PC-9 (cell line): ENCODE results near the gene DPEP2. TPM values are rescaled to one million over a fixed set of nuclear protein-coding genes. Genes with fewer than 3 reads are reported as not detected.

Experiments
- BruUV-seq: library from RNA; stranded (reverse); fragments of 400-500 nt; replicated peaks from 2 replicates; lab custom pipeline; 2021; lab: Mats Ljungman, UMichigan
- CTCF ChIA-PET: fragments of 300-600 bp; sonication (Branson Sonifier 250); formaldehyde crosslinking; loops from one replicate; lab custom pipeline; 2022; ENCODE audit warnings: antibody characterized with exemption; lab: Charles Lee
- POLR2A ChIA-PET: fragments of 300-600 bp; sonication (Branson Sonifier 250); formaldehyde crosslinking; loops from one replicate; lab custom pipeline; 2022; ENCODE audit warnings: antibody characterized with exemption; ENCODE audit not compliant: unreplicated experiment; lab: Charles Lee
- DNase-seq, 2 experiments: peaks; one replicate each; pipeline versions ENCODE4 v3.0.0 to v3.0.0-alpha.2; 2015 to 2022; ENCODE audit warnings: mixed read lengths in 1 of 2
- H2AFZ ChIP-seq: fragments of 200-600 bp; sonication (generic); 2 replicates; pipeline ENCODE4 v1.8.1; 2017; ENCODE audit warnings: antibody characterized with exemption
- H3F3A ChIP-seq: fragments of 200-600 bp; sonication (generic); 2 replicates; pipeline ENCODE4 v1.8.1; 2017; ENCODE audit warnings: antibody characterized with exemption, mild to moderate bottlenecking, low read depth; ENCODE audit not compliant: insufficient read depth
- H3K27ac ChIP-seq: fragments of 200-600 bp; sonication (generic); 2 replicates; pipeline ENCODE4 v1.6.1; 2016; ENCODE audit warnings: mixed run types
- H3K27me3 ChIP-seq: fragments of 200-600 bp; sonication (generic); 2 replicates; pipeline ENCODE4 v1.6.1; 2016; ENCODE audit warnings: low read depth, mixed run types; ENCODE audit not compliant: insufficient read depth
- H3K36me3 ChIP-seq: fragments of 200-600 bp; sonication (generic); 2 replicates; pipeline ENCODE4 v1.6.1; 2016; ENCODE audit warnings: low read depth, mixed run types
- H3K4me1 ChIP-seq: fragments of 200-600 bp; sonication (generic); replicated peaks from 2 replicates; pipeline ENCODE4 v1.6.1; 2016; ENCODE audit warnings: mixed run types; ENCODE audit not compliant: insufficient read depth
- H3K4me2 ChIP-seq: fragments of 200-600 bp; sonication (generic); 2 replicates; pipeline ENCODE4 v1.6.1; 2017; ENCODE audit warnings: mixed run types
- H3K4me3 ChIP-seq: fragments of 200-600 bp; sonication (generic); 2 replicates; pipeline ENCODE4 v1.6.1; 2016; ENCODE audit warnings: mixed run types
- H3K79me2 ChIP-seq: fragments of 200-600 bp; sonication (generic); 2 replicates; pipeline ENCODE4 v1.6.1; 2017; ENCODE audit warnings: low read depth, mixed run types
- H3K9me2 ChIP-seq: fragments of 200-600 bp; sonication (generic); 2 replicates; pipeline ENCODE4 v1.8.1; 2017; ENCODE audit warnings: mild to moderate bottlenecking; ENCODE audit not compliant: insufficient read depth
- H3K9me3 ChIP-seq: fragments of 200-600 bp; sonication (generic); 2 replicates; pipeline ENCODE4 v1.8.1; 2016; ENCODE audit warnings: low read depth; ENCODE audit not compliant: insufficient read depth
- H4K20me1 ChIP-seq: fragments of 200-600 bp; sonication (generic); 2 replicates; pipeline ENCODE4 v1.8.1; 2017; ENCODE audit not compliant: insufficient read depth
- CTCF ChIP-seq: fragments of 200-600 bp; sonication (generic); conservative IDR thresholded peaks from 2 replicates; pipeline ENCODE4 v1.6.1; 2017; ENCODE audit warnings: mixed run types, antibody characterized with exemption, mild to moderate bottlenecking, moderate library complexity
- EZH2 ChIP-seq: fragments of 200-600 bp; sonication (generic); IDR thresholded peaks from 2 replicates; pipeline ENCODE4 v1.8.0; 2017; ENCODE audit warnings: antibody characterized with exemption, low read depth
- intact Hi-C: fragments of 100-400 bp; cut with micrococcal nuclease; formaldehyde crosslinking; loops from one replicate; pipeline ENCODE4 v1.10.0; 2022; ENCODE audit not compliant: unreplicated experiment
- total RNA-seq: library from RNA; stranded (reverse); gene quantifications from 2 replicates; pipeline ENCODE4 v1.2.3, GENCODE V29; 2021

DPEP2 gene
- total RNA-seq, 1 experiment from 2014 or later, result not detected

GRCh38 chr16:68021490-68021889 lies 22.2 kb upstream of the DPEP2 start:
- Histone ChIP-seq H3K9me2 (no peaks in the 10 kb centered on the region), H3K4me3 (peak overlapping the region; percentile 86), H3K36me3 (no peaks in the 10 kb centered on the region), H3K4me2 (peak overlapping the region; percentile 100), H2AFZ (no peak overlapping the region), H3K9me3 (no peaks in the 10 kb centered on the region), H4K20me1 (0 out of 2 replicates have a peak, but pooled peaks cover 3% of the 10 kb centered on the region), H3K27me3 (no peaks in the 10 kb centered on the region), H3K4me1 (peaks cover 19% of the 10 kb centered on the region), H3F3A (no peaks in the 10 kb centered on the region; the same call in 1 of the 2 replicates), H3K27ac (no peak overlapping the region), H3K79me2 (peaks cover 41% of the 10 kb centered on the region)
- ChIA-PET POLR2A (no interaction called here), CTCF (no interaction called here)
- no peak for DNase-seq
- no TSS peak for BruUV-seq
- intact Hi-C loops, result no loop called here
- TF ChIP-seq CTCF (no peak), EZH2 (no peak)

- Histone ChIP-seq H3K4me1 (peaks cover 15% of the 10 kb centered on the region), H3F3A (no peaks in the 10 kb centered on the region; the same call in 1 of the 2 replicates), H3K4me2 (no peak overlapping the region), H3K9me2 (no peaks in the 10 kb centered on the region), H3K79me2 (peaks cover 33% of the 10 kb centered on the region), H3K27me3 (no peaks in the 10 kb centered on the region), H3K36me3 (no peaks in the 10 kb centered on the region), H4K20me1 (0 out of 2 replicates have a peak, but pooled peaks cover 3% of the 10 kb centered on the region), H3K9me3 (no peaks in the 10 kb centered on the region), H2AFZ (no peak overlapping the region), H3K4me3 (no peak overlapping the region), H3K27ac (no peak overlapping the region)
- intact Hi-C loops, result no loop called here
- ChIA-PET CTCF (no interaction called here), POLR2A (no interaction called here)
- no peak for DNase-seq
- BruUV-seq, result no TSS peak
- TF ChIP-seq CTCF, result no peak
- no peak for TF ChIP-seq EZH2
Observed at GRCh38 chr16:68019167-68019680, 19.9 kb upstream of the DPEP2 start.

GRCh38 chr16:68015681-68016080 lies 16.4 kb upstream of the DPEP2 start, which contains the start of gene DPEP2NB:
DPEP2NB (minus strand) TSS chr16:68015911; CDS start chr16:68015770, 141 bp downstream.
- ChIA-PET POLR2A (interaction anchor here (0.7 kb wide), 1 partner anchor 16 kb away, joined by 3 read pairs; no protein-coding TSS in a partner anchor), CTCF (no interaction called here)
- Histone ChIP-seq H3K4me2 (no peak within 1 kb of the TSS), H3F3A (no peaks in the 10 kb centered on the region; the same call in 1 of the 2 replicates), H3K9me2 (no peaks in the 10 kb centered on the region), H2AFZ (no peak within 1 kb of the TSS), H3K4me3 (no peak within 1 kb of the TSS), H3K9me3 (no peaks in the 10 kb centered on the region), H3K36me3 (no peaks in the 10 kb centered on the region), H3K4me1 (no peaks in the 10 kb centered on the region), H3K27ac (no peak within 1 kb of the TSS), H3K79me2 (no peaks in the 10 kb centered on the region), H3K27me3 (no peaks in the 10 kb centered on the region), H4K20me1 (no peaks in the 10 kb centered on the region)
- intact Hi-C loops, result no loop called here
- no peak for TF ChIP-seq CTCF
- TF ChIP-seq EZH2, result no peak
- no TSS peak for BruUV-seq
- no peak for DNase-seq
